Bone marrow (tissue), 2 donors: Measurements from ENCODE around the gene VWCE.

ENCODE experiments used
- DNase-seq, 2 donors: peaks; one replicate each; lab custom pipeline; 2025; lab: John Stamatoyannopoulos, UW

VWCE gene

DNA sequence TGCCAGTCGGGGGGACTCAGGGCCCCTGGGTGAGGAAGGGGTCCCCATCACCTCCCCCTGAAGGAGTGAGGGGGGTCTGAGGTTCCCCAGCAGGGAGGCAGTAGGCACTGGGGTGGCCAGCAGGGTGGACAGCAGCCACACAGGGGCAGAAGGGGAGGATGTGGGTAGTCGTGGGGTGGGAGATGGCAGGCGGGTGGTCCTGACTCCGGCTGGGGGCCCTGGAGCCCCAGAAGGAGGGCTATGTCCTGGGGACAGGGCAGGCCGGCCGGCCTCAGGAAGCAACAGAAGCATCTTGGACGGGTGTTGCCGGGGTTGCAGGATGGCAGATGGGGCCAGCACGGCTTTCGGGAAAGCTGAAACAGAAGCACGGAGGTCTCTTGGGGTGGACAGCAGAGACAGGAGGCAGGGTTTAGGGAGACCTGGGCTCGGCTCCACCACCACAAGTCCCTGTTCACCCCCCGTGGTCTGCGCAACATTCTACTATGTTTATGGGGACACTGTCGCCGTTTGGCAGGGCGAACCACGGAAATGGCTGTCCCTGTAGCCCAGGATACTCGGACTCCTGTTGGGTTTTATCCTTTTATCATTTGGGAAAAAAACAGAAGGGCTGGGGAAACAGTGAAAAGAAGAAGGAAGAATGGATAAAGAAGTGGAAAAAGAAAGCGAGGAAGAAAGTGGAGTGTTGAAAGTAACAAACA is 14.1 kb downstream of the VWCE start:
- DNase-seq: no peak

GRCh38 chr11:61279934-61280659 is 15.0 kb downstream of the VWCE start:
- DNase-seq: no peak

DNA sequence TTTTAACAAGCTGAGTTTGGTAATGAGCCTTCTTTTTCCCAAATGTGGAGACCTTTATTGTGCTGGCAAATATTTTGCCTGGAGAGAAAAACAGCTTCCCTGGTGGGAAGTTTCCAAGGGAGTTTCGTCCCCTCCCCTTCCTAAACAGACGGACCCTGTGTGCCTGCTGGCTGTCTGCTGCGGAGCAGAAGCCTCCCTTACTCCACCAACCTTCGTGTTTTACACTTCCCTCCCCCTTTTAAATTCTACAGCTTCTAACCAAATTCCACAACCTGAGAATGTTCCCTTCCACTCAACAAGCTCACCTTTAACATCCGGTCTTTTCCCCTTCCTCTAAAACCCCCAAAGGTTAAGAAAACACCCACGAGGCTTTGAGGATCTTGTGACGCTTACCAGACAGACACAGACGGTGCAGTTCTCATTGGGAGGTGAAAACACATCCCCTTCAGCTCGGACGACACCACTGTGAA is 17.1 kb downstream of the VWCE start:
- no peak for DNase-seq

DNA sequence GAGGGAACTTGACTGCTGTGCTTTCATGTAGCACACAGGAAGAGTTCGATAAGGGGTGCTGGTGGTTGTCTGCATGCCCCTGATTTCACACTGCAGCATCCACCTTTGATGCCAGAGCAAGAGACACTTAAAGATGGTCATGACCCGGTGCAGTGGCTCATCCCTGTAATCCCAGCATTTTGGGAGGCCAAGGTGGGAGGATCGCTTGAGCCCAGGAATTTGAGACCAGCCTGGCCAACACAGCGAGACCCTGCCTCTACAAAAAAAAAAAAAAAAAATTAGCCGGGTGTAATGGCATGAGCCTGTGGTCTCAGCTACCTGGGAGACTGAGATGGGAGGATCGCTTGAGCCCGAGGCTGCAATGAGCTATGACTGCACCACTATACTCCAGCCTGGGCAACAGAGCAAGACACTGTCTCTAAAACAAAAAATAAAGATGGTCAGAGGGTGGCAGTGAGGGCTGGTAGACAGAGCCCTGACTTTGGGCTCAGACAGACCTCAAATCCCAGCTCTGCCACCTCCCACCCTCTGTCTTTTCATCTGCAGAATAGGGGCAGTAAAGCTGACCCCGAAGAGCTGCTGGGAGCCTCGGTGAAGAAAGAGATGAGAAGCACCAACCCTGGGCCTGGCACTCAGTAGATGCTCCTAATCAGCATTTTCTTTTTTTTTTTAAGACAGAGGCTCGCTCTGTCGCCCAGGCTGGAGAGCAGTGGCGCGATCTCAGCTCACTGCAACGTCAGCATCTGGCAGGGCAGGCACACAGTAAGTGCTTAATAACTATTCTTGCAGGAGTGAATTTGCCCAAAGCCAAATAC is 17.7 kb downstream of the VWCE start:
- DNase-seq: no peak

- no peak for DNase-seq
Measured at GRCh38 chr11:61275191-61275590, 19.9 kb downstream of the VWCE start.

DNA sequence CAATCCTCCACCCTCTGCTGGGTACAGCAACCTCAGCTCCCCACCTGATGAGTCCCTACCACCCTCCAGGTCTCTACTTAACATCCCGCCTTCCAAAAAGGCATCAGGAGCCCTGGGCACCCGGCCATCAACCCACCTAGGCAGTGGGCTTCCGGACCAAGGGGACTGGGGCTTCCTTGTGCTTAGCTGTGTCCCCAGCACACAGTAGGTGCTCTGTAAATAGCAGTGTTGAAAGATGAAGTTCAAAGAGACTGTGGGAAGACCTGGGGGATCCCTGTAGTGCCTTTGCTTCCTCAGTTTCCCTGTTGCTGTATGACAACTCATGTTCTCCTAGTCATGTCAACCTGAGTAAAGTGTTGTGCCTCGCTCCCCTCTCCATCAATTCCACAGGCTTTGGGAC is 21.0 kb downstream of the VWCE start:
- no peak for DNase-seq

- DNase-seq: no peak
Measured at GRCh38 chr11:61273178-61274078, 21.7 kb downstream of the VWCE start.

- no peak for DNase-seq
Measured at GRCh38 chr11:61272731-61273130, 22.4 kb downstream of the VWCE start.

GRCh38 chr11:61270354-61271076 is 24.6 kb downstream of the VWCE start:
- DNase-seq: no peak

DNA sequence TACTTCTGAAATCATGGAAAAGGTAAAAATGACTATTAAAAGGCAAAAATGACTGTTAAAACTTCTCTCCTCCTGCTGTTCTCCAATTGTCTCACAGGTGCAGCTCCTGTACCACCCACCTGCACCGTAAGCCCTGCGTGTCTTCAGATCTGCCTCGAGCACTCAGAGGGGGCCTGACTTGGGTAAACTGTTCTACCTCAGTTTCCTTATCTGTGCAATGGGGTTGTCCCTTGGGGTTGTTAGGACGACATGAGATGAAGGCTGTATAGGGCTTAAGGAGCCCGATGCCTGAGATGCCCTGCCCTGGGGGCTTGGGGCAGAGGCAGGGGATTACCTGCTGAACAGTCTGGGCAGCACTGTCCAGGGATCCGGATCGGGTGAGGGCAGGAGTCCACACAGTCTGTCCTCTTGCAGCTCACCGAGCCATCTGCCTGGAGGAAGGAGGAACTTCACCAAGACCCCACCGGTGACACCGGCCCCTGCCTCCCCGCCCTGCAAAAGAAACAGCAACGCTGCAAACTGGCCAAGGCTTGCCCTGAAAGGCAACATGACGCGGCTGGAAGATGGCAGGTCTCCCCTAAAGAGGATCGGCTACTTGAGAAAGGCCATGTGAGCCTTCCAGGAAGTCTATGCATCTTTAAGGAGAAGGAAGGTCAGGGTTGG is 26.4 kb downstream of the VWCE start:
- no peak for DNase-seq

DNA sequence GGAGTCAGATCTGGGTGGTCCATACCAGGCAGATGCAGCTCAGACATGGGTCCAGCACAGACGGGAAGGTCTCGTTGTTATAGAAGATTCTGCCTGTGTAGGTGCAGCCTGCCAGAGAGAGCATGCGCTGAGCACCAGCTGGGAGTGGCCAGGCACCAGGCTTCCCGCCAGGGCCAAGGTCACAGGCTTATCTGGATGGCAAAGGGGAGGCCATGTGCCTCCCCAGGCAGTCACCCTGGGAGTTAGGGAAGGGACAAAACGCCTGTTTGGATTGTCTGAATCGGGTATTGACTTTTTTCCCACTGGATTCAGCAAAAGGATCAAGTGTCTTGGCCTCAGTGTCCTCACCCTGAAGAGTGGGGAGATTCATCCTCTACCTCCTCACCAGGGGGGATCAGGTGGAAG is 27.7 kb downstream of the VWCE start:
- no peak for DNase-seq

GRCh38 chr11:61266602-61267001 is 28.5 kb downstream of the VWCE start:
- DNase-seq: no peak

GRCh38 chr11:61265357-61265756 is 29.8 kb downstream of the VWCE start:
- DNase-seq: no peak

- no peak for DNase-seq
Measured at GRCh38 chr11:61264795-61265194, 30.3 kb downstream of the VWCE start.

DNA sequence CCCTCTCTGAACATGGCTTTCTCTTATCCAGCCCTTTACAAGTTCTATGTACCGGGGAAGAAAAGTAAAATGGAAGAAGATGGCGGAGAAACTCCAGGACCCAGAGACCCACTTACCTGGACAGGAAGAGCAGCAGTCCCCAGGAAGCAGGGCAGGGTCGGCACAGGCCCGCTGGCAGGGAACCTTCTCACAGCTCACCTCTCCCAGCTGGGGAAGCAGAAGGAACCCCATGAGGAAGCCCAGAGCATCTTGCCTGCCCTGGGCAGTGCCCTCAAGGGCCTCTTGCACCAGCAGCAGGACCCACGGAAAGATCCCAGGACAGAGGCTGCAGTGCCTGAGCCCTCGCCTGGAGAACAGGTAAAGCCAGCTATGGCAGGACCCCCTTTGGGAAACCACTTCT is 30.7 kb downstream of the VWCE start:
- DNase-seq: no peak

DNA sequence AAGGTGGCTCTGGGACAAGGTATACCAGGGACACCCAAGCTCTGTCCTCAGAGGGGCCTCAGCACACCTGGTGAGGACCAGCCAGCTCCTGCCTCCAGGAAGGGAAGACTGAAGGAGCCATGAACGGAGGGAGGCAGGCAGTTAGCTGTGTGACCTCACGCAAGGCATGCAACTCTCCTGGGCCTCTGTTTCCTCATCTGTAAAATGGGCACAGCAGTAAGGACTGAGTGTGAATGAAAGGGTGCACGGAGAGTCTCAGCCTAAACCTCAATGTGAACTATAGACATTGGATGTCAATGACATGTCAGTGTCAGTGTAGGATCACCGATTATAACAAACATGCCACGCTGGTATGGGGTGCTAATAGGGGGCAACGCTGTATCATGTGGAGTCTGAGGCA is 35.8 kb downstream of the VWCE start:
- no peak for DNase-seq

DNA sequence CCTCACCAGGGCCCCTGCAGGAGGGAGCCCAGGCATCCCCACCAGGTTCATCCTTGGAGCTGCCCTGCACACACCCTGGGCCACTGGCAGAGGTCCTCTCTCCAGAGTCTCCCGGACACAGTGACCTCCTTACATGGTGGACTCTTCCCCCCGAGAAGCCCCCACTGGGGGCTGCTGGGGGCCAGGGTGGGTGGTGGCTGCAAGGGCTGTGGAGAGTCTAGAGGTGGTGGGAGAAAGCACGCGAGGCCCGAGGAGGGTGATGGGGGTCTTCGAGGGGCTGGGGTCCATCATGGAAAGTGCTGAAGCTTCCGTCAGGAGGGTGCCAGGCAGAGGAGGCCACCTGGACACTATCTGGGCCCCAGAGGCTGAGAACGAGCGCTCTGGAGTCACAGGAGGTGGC is 36.6 kb downstream of the VWCE start:
- no peak for DNase-seq

DNA sequence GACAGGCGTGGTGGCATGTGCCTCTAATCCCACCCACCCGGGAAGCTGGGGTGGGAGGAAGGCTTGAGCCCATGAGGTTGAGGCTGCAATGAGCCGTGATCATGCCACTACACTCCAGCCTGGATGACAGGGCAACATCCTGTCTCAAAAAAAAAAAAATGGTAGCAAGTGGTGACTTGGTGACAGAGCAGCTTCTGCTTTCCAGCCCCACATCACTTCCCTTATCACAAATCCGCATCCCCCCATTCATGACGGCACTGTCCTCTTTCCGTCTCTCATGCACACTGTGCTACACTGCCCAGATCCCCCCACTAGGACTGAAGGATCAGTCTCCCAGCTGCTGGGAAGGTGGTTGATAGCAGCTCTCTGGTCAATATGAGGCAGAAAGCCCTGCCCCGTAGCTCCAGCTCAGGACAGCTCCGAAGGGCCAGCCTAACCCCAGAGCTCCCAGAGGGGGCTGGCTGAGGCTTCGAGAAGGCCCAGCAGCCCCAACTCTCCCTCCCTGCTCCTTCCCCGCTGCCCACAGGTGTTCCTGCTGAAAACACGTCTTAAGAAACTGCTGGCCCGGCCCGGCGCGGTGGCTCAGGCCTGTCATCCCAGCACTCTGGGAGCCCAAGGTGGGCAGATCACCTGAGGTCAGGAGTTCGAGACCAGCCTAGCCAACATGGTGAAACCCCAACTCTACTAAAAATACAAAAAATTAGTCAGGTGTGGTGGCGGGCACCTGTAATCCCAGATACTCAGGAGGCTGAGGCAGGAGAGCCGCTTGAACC is 38.2 kb downstream of the VWCE start:
- DNase-seq: peak in 1 of 2 donors; percentile 84

DNA sequence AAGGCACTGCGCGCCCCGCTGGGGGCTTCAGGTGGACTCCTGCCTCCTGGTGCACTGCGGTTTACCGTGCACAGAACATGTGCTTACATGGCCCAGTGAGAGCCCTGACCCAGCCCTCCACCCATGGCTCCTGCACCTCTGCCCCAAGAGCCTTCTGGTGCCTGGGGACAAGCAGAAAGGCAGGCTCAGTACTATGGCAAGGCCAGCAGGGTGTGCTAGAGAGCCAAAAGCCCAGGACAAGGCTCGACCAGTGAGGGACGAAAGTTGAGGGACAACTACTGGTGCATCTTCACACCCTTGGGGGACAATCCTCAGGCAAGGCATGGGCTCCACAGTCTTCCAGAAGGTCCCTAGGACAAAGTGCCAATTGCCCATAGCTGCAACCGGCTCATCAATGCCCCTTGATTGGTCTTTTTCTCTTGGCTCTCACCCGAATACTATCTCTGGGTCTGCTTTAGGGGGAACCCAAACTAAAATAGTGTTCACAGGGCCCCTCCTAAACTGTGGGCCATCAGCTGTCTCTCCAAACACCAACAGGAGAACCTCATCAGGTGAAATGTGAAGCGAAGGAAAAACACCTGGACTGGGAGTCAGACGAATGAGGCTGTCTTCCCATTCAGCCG is 40.6 kb downstream of the VWCE start:
- peak; percentile 17 to 66 for DNase-seq
